Effector CD8-positive, alpha-beta T cell (primary cell): ENCODE measurements around the gene ZNF181.

Experiments
- DNase-seq: peaks from one replicate; lab custom pipeline; 2025; lab: John Stamatoyannopoulos, UW

ZNF181 gene

GRCh38 chr19:34757441-34757840, 23.4 kb downstream of the ZNF181 start:
- no peak for DNase-seq

- DNase-seq = no peak
These were observed 25.3 kb downstream of the ZNF181 start for GRCh38 chr19:34759218-34759917.

GRCh38 chr19:34766386-34766785, 32.3 kb downstream of the ZNF181 start:
- DNase-seq = no peak

GRCh38 chr19:34767951-34768350, 33.9 kb downstream of the ZNF181 start:
- no peak for DNase-seq

- peak; percentile 73 for DNase-seq
These were observed 38.9 kb downstream of the ZNF181 start, which contains the start of gene ZNF599 for GRCh38 chr19:34772697-34773554. ZNF599 (minus strand) TSS chr19:34773215; CDS start chr19:34772841, 374 bp downstream.

GRCh38 chr19:34773555-34773864, 39.5 kb downstream of the ZNF181 start:
- no peak for DNase-seq

GRCh38 chr19:34774857-34775256, 40.8 kb downstream of the ZNF181 start:
- no peak for DNase-seq

GRCh38 chr19:34778342-34778741, 44.3 kb downstream of the ZNF181 start:
- no peak for DNase-seq

- no peak for DNase-seq
These were observed 45.6 kb downstream of the ZNF181 start for GRCh38 chr19:34779652-34780051.

GRCh38 chr19:34786236-34786635, 52.2 kb downstream of the ZNF181 start:
- no peak for DNase-seq

- DNase-seq = no peak
These were observed 53.2 kb downstream of the ZNF181 start for GRCh38 chr19:34787059-34787824.

- no peak for DNase-seq
These were observed 54.0 kb downstream of the ZNF181 start for GRCh38 chr19:34788074-34788473.

GRCh38 chr19:34793565-34793964, 59.5 kb downstream of the ZNF181 start:
- DNase-seq = no peak

GRCh38 chr19:34794066-34794960, 60.3 kb downstream of the ZNF181 start:
- DNase-seq = no peak
